CD14-positive monocyte (primary cell): ENCODE results near the gene PHLDB3. TPM values are rescaled to one million over a fixed set of nuclear protein-coding genes. Genes with fewer than 3 reads are reported as not detected.
"Not testable (repeated sequence)": the region's sequence is repeated elsewhere in the genome, so short reads cannot be mapped to it uniquely, and the experiment has no call there.

Experiments
- DNase-seq, 3 donors: peaks; one replicate each; pipeline ENCODE4 v3.0.0-alpha.2; 2011 to 2022
- H2AFZ ChIP-seq: 2 replicates; pipeline ENCODE4 v1.6.0; 2012; ENCODE audit warnings: mild to moderate bottlenecking, low read depth, low read length, inconsistent platforms; ENCODE audit not compliant: insufficient read depth, poor library complexity, severe bottlenecking
- H3K27ac ChIP-seq, 2 donors: 1 replicate in 1 of 2; 2 replicates in 1 of 2; pipeline ENCODE4 v1.5.1; 2012 to 2013; ENCODE audit warnings: low read length in 2 of 2, control low read depth in 1 of 2, inconsistent platforms in 1 of 2, low read depth in 1 of 2, mild to moderate bottlenecking in 1 of 2
- H3K27me3 ChIP-seq, 2 donors: one replicate each; pipeline versions ENCODE4 v1.6.0 to v1.6.1; 2011 to 2013; ENCODE audit warnings: low read length in 2 of 2; ENCODE audit not compliant: control insufficient read depth in 2 of 2, insufficient read depth in 2 of 2
- H3K36me3 ChIP-seq, 2 donors: replicated peaks in 1 of 2; 1 replicate in 1 of 2; 2 replicates in 1 of 2; pipeline versions ENCODE4 v1.5.1 to v1.6.1; 2012 to 2013; ENCODE audit warnings: low read length in 2 of 2, control low read depth in 1 of 2, inconsistent platforms in 1 of 2, mild to moderate bottlenecking in 1 of 2; ENCODE audit not compliant: insufficient read depth in 2 of 2, control insufficient read depth in 1 of 2
- H3K4me1 ChIP-seq, 2 donors: 1 replicate in 1 of 2; 2 replicates in 1 of 2; pipeline versions ENCODE4 v1.5.1 to v1.6.1; 2012 to 2013; ENCODE audit warnings: low read length in 2 of 2, control low read depth in 1 of 2, inconsistent platforms in 1 of 2, mild to moderate bottlenecking in 1 of 2, moderate library complexity in 1 of 2; ENCODE audit not compliant: insufficient read depth in 2 of 2, control insufficient read depth in 1 of 2
- H3K4me2 ChIP-seq: replicated peaks from 2 replicates; pipeline ENCODE3; 2012; ENCODE audit warnings: low read length, moderate library complexity, mild to moderate bottlenecking; ENCODE audit not compliant: poor library complexity, severe bottlenecking; ENCODE audit errors: extremely low read depth
- H3K4me3 ChIP-seq, 3 experiments: fragments of 200-600 bp in 1 of 3; sonication (generic) in 1 of 3; replicated peaks in 1 of 3; 1 replicate in 2 of 3; 2 replicates in 1 of 3; pipeline ENCODE4 v1.5.1; 2011 to 2013; ENCODE audit warnings: low read length in 3 of 3, mild to moderate bottlenecking in 3 of 3, control low read depth in 2 of 3, low read depth in 2 of 3, inconsistent platforms in 1 of 3, moderate library complexity in 1 of 3
- H3K79me2 ChIP-seq: 2 replicates; pipeline ENCODE4 v1.6.0; 2012; ENCODE audit warnings: mild to moderate bottlenecking, control low read depth, inconsistent platforms, low read length, moderate library complexity; ENCODE audit not compliant: insufficient read depth
- H3K9ac ChIP-seq: 2 replicates; pipeline ENCODE4 v1.6.0; 2017; ENCODE audit warnings: low read length, mild to moderate bottlenecking; ENCODE audit not compliant: insufficient read depth, poor library complexity, severe bottlenecking
- H3K9me3 ChIP-seq, 2 donors: replicated peaks in 1 of 2; 1 replicate in 1 of 2; 2 replicates in 1 of 2; pipeline versions ENCODE4 v1.5.1 to v1.6.1; 2012 to 2013; ENCODE audit warnings: low read length in 2 of 2, control low read depth in 1 of 2; ENCODE audit not compliant: control insufficient read depth in 1 of 2, insufficient read depth in 1 of 2
- H4K20me1 ChIP-seq: 2 replicates; pipeline ENCODE4 v1.6.0; 2012; ENCODE audit warnings: mild to moderate bottlenecking, low read length, control low read depth, moderate library complexity; ENCODE audit not compliant: insufficient read depth
- H3K27ac Mint-ChIP-seq, 7 donors: one replicate each; pipeline ENCODE4 v1.8.0; 2020; ENCODE audit warnings: mild to moderate bottlenecking in 7 of 7, mixed read lengths in 7 of 7, moderate library complexity in 6 of 7, inconsistent platforms in 2 of 7
- H3K27me3 Mint-ChIP-seq, 3 donors: one replicate each; pipeline ENCODE4 v1.8.0; 2021 to 2022; ENCODE audit warnings: low read depth in 3 of 3, mild to moderate bottlenecking in 3 of 3, mixed read lengths in 3 of 3, moderate library complexity in 3 of 3, inconsistent platforms in 1 of 3
- H3K36me3 Mint-ChIP-seq, 2 donors: one replicate each; pipeline ENCODE4 v1.8.0; 2020; ENCODE audit warnings: mixed read lengths in 2 of 2, inconsistent platforms in 1 of 2, mild to moderate bottlenecking in 1 of 2
- H3K4me1 Mint-ChIP-seq: one replicate; pipeline ENCODE4 v1.8.0; 2020; ENCODE audit warnings: mild to moderate bottlenecking, mixed read lengths
- H3K4me3 Mint-ChIP-seq, 2 donors: one replicate each; pipeline ENCODE4 v1.8.0; 2020; ENCODE audit warnings: mild to moderate bottlenecking in 2 of 2, mixed read lengths in 2 of 2, moderate library complexity in 1 of 2
- H3K9me3 Mint-ChIP-seq, 7 donors: one replicate each; pipeline ENCODE4 v1.8.0; 2020 to 2022; ENCODE audit warnings: mixed read lengths in 7 of 7, mild to moderate bottlenecking in 6 of 7, moderate library complexity in 6 of 7, inconsistent platforms in 2 of 7
- WGBS: methylation state at CpG from one replicate; pipeline ENCODE4 v1.1.5; 2013; ENCODE audit warnings: missing lambda C conversion rate; ENCODE audit not compliant: insufficient coverage; 5-methylcytosine and 5-hydroxymethylcytosine counted together
- intact Hi-C, 2 donors: fragments of 100-400 bp; cut with micrococcal nuclease; formaldehyde crosslinking; loops; one replicate each; pipeline versions ENCODE4 v1.15.0 to v1.15.1; 2023
- polyA plus RNA-seq, 3 donors: library from polyadenylated mRNA; depleted of rRNA in 1 of 3; unstranded in 2 of 3; stranded (reverse) in 1 of 3; fragments of 300-500 nt in 2 of 3; fragments of >200 nt in 1 of 3; fragmentation: Illumina TruSeq in 2 of 3; gene quantifications; 1 replicate in 2 of 3; 2 replicates in 1 of 3; pipeline ENCODE4 v1.2.3, GENCODE V29; 2012 to 2021
- TF ChIP-seq, protein P1 (sequence below): fragments of 200-600 bp; IDR thresholded peaks from one replicate; pipeline ENCODE4 v1.8.0; 2022; ENCODE audit warnings: antibody characterized with exemption, mild to moderate bottlenecking

The PHLDB3 gene
- polyA plus RNA-seq, 3 donors, result 1.4 to 3.4 (median 1.7) TPM

DNA sequence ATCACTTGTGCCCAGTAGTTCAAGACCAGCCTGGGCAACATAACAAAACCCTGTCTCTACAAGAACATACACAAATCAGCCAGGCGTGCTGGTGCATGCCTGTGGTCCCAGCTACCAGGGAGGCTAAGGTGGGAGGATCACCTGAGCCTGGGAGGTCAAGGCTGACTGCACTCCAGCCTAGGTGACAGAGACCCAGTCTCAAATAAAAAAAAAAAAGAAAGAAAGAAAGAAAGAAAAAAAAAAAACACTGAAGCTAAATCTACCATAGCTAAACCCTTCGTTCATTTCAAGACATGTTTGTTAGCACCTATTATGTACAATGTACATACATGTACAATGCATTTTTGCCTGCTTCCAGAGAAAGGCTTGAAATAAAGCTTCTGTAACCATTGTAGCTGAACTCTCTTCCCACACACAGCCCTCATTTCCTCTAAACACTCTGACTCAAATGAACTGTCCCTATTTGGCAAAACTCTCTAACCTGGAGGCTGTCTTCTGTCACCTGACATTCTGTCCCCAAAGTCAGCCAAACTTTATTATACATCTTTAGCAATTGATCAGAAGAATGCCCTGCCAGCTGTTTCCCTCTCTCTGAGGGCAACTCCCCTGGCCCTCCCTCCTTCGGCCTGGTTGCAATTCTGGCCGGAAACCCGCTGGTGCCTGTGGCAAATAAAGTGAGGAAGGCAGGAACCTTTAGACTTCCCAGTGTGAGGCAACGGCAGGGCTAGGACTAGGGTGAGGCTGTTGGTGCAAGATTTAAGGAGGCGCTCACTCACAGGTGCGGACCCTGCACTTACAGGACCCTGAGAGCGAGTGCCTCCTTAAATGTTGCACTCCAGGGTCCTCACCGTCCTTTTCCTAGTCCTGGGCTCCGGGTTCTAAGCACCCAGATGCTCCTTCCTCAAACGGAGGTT, 20.6 kb upstream of the PHLDB3 start:
- Histone ChIP-seq H3K27me3 (no peaks in the 10 kb centered on the region), H3K27ac (peak overlapping the region; percentile 60 to 89), H3K4me2 (peak overlapping the region; percentile 99), H4K20me1 (peaks cover 4% of the 10 kb centered on the region), H3K9ac (peak overlapping the region; percentile 89), H2AFZ (peak overlapping the region; percentile 96), H3K9me3 (no peaks in the 10 kb centered on the region), H3K79me2 (peaks cover 55% of the 10 kb centered on the region), H3K4me1 (peaks cover 35 to 47% of the 10 kb centered on the region in 2 donors), H3K36me3 (peaks cover 0 to 8% of the 10 kb centered on the region in 2 donors), H3K4me3 (peak overlapping the region; percentile 44 to 98 (median 91))
- TF ChIP-seq, protein P1, sequence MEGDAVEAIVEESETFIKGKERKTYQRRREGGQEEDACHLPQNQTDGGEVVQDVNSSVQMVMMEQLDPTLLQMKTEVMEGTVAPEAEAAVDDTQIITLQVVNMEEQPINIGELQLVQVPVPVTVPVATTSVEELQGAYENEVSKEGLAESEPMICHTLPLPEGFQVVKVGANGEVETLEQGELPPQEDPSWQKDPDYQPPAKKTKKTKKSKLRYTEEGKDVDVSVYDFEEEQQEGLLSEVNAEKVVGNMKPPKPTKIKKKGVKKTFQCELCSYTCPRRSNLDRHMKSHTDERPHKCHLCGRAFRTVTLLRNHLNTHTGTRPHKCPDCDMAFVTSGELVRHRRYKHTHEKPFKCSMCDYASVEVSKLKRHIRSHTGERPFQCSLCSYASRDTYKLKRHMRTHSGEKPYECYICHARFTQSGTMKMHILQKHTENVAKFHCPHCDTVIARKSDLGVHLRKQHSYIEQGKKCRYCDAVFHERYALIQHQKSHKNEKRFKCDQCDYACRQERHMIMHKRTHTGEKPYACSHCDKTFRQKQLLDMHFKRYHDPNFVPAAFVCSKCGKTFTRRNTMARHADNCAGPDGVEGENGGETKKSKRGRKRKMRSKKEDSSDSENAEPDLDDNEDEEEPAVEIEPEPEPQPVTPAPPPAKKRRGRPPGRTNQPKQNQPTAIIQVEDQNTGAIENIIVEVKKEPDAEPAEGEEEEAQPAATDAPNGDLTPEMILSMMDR, result no peak
- WGBS, result 0% methylated on average over 9 of the region's 12 CpGs
- peak overlapping the region; percentile 90 to 98 for H3K4me3 Mint-ChIP-seq
- H3K9me3 Mint-ChIP-seq, result no peaks in the 10 kb centered on the region
- peaks cover 0 to 1% (median 0%) of the 10 kb centered on the region in 3 donors for H3K27me3 Mint-ChIP-seq
- peak in 2 of 3 donors; percentile 44 to 65 for DNase-seq
- intact Hi-C loops, result loop anchor here in 1 of 2 donors (5.0 kb wide), 1 partner anchor 78 kb away; no protein-coding TSS in a partner anchor
- H3K4me1 Mint-ChIP-seq, result peaks cover 40% of the 10 kb centered on the region
- H3K36me3 Mint-ChIP-seq, result peaks cover 4 to 16% of the 10 kb centered on the region in 2 donors
- peak overlapping the region; percentile 73 to 97 (median 92) for H3K27ac Mint-ChIP-seq

- H3K79me2 ChIP-seq, result peaks cover 63% of the 10 kb centered on the region
- intact Hi-C loops, result loop anchor here in 1 of 2 donors (5.0 kb wide), 1 partner anchor 76 kb away; no protein-coding TSS in a partner anchor
- not testable (repeated sequence) for H3K9me3 ChIP-seq, H3K4me3 ChIP-seq, H3K9me3 Mint-ChIP-seq, DNase-seq, H3K27ac ChIP-seq, H3K36me3 ChIP-seq, H3K27ac Mint-ChIP-seq, H3K27me3 ChIP-seq, H3K27me3 Mint-ChIP-seq, H2AFZ ChIP-seq, H3K9ac ChIP-seq, H3K4me2 ChIP-seq, H3K4me3 Mint-ChIP-seq
- Mint-ChIP-seq H3K4me1 (peaks cover 48% of the 10 kb centered on the region), H3K36me3 (peaks cover 4 to 16% of the 10 kb centered on the region in 2 donors)
- H3K4me1 ChIP-seq, result peaks cover 45 to 55% of the 10 kb centered on the region in 2 donors
- 96% methylated on average over 6 of the region's 8 CpGs for WGBS
- H4K20me1 ChIP-seq, result peaks cover 10% of the 10 kb centered on the region
These were observed 19.1 kb upstream of the PHLDB3 start for GRCh38 chr19:43523696-43524095.
